ENCODE measurements around the gene NDUFA1. TPM values are rescaled to one million over a fixed set of nuclear protein-coding genes. Genes with fewer than 3 reads are reported as not detected.
"Not testable (repeated sequence)": the region's sequence is repeated elsewhere in the genome, so short reads cannot be mapped to it uniquely, and the experiment has no call there.

The NDUFA1 gene
- total and polyA plus RNA-seq, 4 donors: 53.8 to 187 (median 91.6) TPM

GRCh38 chrX:119891961-119892692, 20.5 kb downstream of the NDUFA1 start:
- H3K27me3 ChIP-seq (ENCODE audit: control insufficient read depth in 1 of 2, insufficient read depth in 2 of 2, low read length in 1 of 2); ATAC-seq (ENCODE audit: low FRiP score); H3K4me1 ChIP-seq (ENCODE audit: control insufficient read depth in 1 of 2, insufficient read depth in 2 of 2, low read length in 2 of 2); H3K4me3 ChIP-seq (ENCODE audit: low read length in 2 of 2); intact Hi-C loops (cut with DNase I); H3K9me3 ChIP-seq (ENCODE audit: control insufficient read depth, low read length); H3K36me3 ChIP-seq (ENCODE audit: control insufficient read depth in 1 of 2, insufficient read depth in 2 of 2, low read length in 1 of 2); H3K27ac ChIP-seq (ENCODE audit: low read depth in 1 of 2, low read length in 2 of 2); DNase-seq: not testable (repeated sequence)
- WGBS, 2 donors: 56 to 67% methylated on average over 16 of the region's 16 CpGs

GRCh38 chrX:119895843-119896326, 24.3 kb downstream of the NDUFA1 start, which contains the start of gene AKAP14:
AKAP14 (plus strand) TSS chrX:119895893; CDS start chrX:119903224, 7,331 bp downstream.
- Histone ChIP-seq H3K4me1 (ENCODE audit: control insufficient read depth in 1 of 2, insufficient read depth in 2 of 2, low read length in 2 of 2) (no peaks in the 10 kb centered on the region), H3K4me3 (ENCODE audit: low read length in 2 of 2) (no peak within 1 kb of the TSS), H3K27me3 (ENCODE audit: control insufficient read depth in 1 of 2, insufficient read depth in 2 of 2, low read length in 1 of 2) (no peaks in the 10 kb centered on the region), H3K27ac (ENCODE audit: low read depth in 1 of 2, low read length in 2 of 2) (no peak within 1 kb of the TSS), H3K36me3 (ENCODE audit: control insufficient read depth in 1 of 2, insufficient read depth in 2 of 2, low read length in 1 of 2) (no peaks in the 10 kb centered on the region), H3K9me3 (ENCODE audit: control insufficient read depth, low read length) (no peaks in the 10 kb centered on the region)
- no peak for ATAC-seq (ENCODE audit: low FRiP score)
- no peak for DNase-seq
- intact Hi-C loops (cut with DNase I): no loop called here
- 42 to 58% methylated on average over 4 of the region's 4 CpGs for WGBS, 2 donors

- DNase-seq: no peak
- intact Hi-C loops (cut with DNase I): no loop called here
- Histone ChIP-seq H3K4me3 (ENCODE audit: low read length in 2 of 2) (no peak overlapping the region), H3K27me3 (ENCODE audit: control insufficient read depth in 1 of 2, insufficient read depth in 2 of 2, low read length in 1 of 2) (no peaks in the 10 kb centered on the region), H3K36me3 (ENCODE audit: control insufficient read depth in 1 of 2, insufficient read depth in 2 of 2, low read length in 1 of 2) (no peaks in the 10 kb centered on the region), H3K27ac (ENCODE audit: low read depth in 1 of 2, low read length in 2 of 2) (no peak overlapping the region), H3K4me1 (ENCODE audit: control insufficient read depth in 1 of 2, insufficient read depth in 2 of 2, low read length in 2 of 2) (no peaks in the 10 kb centered on the region), H3K9me3 (ENCODE audit: control insufficient read depth, low read length) (no peaks in the 10 kb centered on the region)
- ATAC-seq (ENCODE audit: low FRiP score): no peak
- WGBS, 2 donors: 9 to 22% methylated on average over 2 of the region's 2 CpGs
Observed at GRCh38 chrX:119899125-119899524, 27.5 kb downstream of the NDUFA1 start.

- H3K27me3 ChIP-seq (ENCODE audit: control insufficient read depth in 1 of 2, insufficient read depth in 2 of 2, low read length in 1 of 2): no peaks in the 10 kb centered on the region
- H3K4me3 ChIP-seq (ENCODE audit: low read length in 2 of 2): no peak overlapping the region
- H3K4me1 ChIP-seq (ENCODE audit: control insufficient read depth in 1 of 2, insufficient read depth in 2 of 2, low read length in 2 of 2): no peaks in the 10 kb centered on the region
- DNase-seq (no peak), ATAC-seq (ENCODE audit: low FRiP score) (no peak)
- no peaks in the 10 kb centered on the region for H3K36me3 ChIP-seq (ENCODE audit: control insufficient read depth in 1 of 2, insufficient read depth in 2 of 2, low read length in 1 of 2)
- intact Hi-C loops (cut with DNase I): no loop called here
- H3K9me3 ChIP-seq (ENCODE audit: control insufficient read depth, low read length): no peaks in the 10 kb centered on the region
- no peak overlapping the region for H3K27ac ChIP-seq (ENCODE audit: low read depth in 1 of 2, low read length in 2 of 2)
- WGBS, 2 donors: 63 to 69% methylated on average over 1 of the region's 1 CpG
Observed at GRCh38 chrX:119900976-119901375, 29.3 kb downstream of the NDUFA1 start.

- no peak for DNase-seq
- no peak for ATAC-seq (ENCODE audit: low FRiP score)
- WGBS, 2 donors: 75 to 88% methylated on average over 5 of the region's 5 CpGs
- H3K27ac ChIP-seq (ENCODE audit: low read depth in 1 of 2, low read length in 2 of 2): no peak overlapping the region
- no peaks in the 10 kb centered on the region for H3K27me3 ChIP-seq (ENCODE audit: control insufficient read depth in 1 of 2, insufficient read depth in 2 of 2, low read length in 1 of 2)
- H3K4me3 ChIP-seq (ENCODE audit: low read length in 2 of 2): no peak overlapping the region
- no peaks in the 10 kb centered on the region for H3K36me3 ChIP-seq (ENCODE audit: control insufficient read depth in 1 of 2, insufficient read depth in 2 of 2, low read length in 1 of 2)
- intact Hi-C loops (cut with DNase I): no loop called here
- no peaks in the 10 kb centered on the region for H3K9me3 ChIP-seq (ENCODE audit: control insufficient read depth, low read length)
- H3K4me1 ChIP-seq (ENCODE audit: control insufficient read depth in 1 of 2, insufficient read depth in 2 of 2, low read length in 2 of 2): no peaks in the 10 kb centered on the region
Observed at GRCh38 chrX:119916310-119916709, 44.7 kb downstream of the NDUFA1 start.

- ATAC-seq (ENCODE audit: low FRiP score): no peak
Observed at GRCh38 chrX:119917877-119918276, 46.2 kb downstream of the NDUFA1 start.

GRCh38 chrX:119919835-119920585, 48.4 kb downstream of the NDUFA1 start:
- Histone ChIP-seq H3K36me3 (ENCODE audit: control insufficient read depth in 1 of 2, insufficient read depth in 2 of 2, low read length in 1 of 2) (no peaks in the 10 kb centered on the region), H3K27me3 (ENCODE audit: control insufficient read depth in 1 of 2, insufficient read depth in 2 of 2, low read length in 1 of 2) (no peaks in the 10 kb centered on the region), H3K4me3 (ENCODE audit: low read length in 2 of 2) (no peak overlapping the region), H3K4me1 (ENCODE audit: control insufficient read depth in 1 of 2, insufficient read depth in 2 of 2, low read length in 2 of 2) (no peaks in the 10 kb centered on the region), H3K27ac (ENCODE audit: low read depth in 1 of 2, low read length in 2 of 2) (no peak overlapping the region), H3K9me3 (ENCODE audit: control insufficient read depth, low read length) (no peaks in the 10 kb centered on the region)
- intact Hi-C loops (cut with DNase I): no loop called here
- no peak for DNase-seq
- ATAC-seq (ENCODE audit: low FRiP score): no peak
- 67 to 74% methylated on average over 5 of the region's 5 CpGs for WGBS, 2 donors

More at GRCh38 chrX:119917877-119918276, 46.2 kb downstream of the NDUFA1 start:
- WGBS, 2 donors: 81 to 92% methylated on average over 2 of the region's 2 CpGs
- no peaks in the 10 kb centered on the region for H3K36me3 ChIP-seq (ENCODE audit: control insufficient read depth in 1 of 2, insufficient read depth in 2 of 2, low read length in 1 of 2)
- DNase-seq: no peak
- no peaks in the 10 kb centered on the region for H3K27me3 ChIP-seq (ENCODE audit: control insufficient read depth in 1 of 2, insufficient read depth in 2 of 2, low read length in 1 of 2)
- no peaks in the 10 kb centered on the region for H3K4me1 ChIP-seq (ENCODE audit: control insufficient read depth in 1 of 2, insufficient read depth in 2 of 2, low read length in 2 of 2)
- intact Hi-C loops (cut with DNase I): no loop called here
- no peak overlapping the region for H3K4me3 ChIP-seq (ENCODE audit: low read length in 2 of 2)
- H3K27ac ChIP-seq (ENCODE audit: low read depth in 1 of 2, low read length in 2 of 2): no peak overlapping the region
- no peaks in the 10 kb centered on the region for H3K9me3 ChIP-seq (ENCODE audit: control insufficient read depth, low read length)

GRCh38 chrX:119922391-119922790, 50.8 kb downstream of the NDUFA1 start:
- 95 to 96% methylated on average over 7 of the region's 7 CpGs for WGBS, 2 donors
- H3K27me3 ChIP-seq (ENCODE audit: control insufficient read depth in 1 of 2, insufficient read depth in 2 of 2, low read length in 1 of 2); H3K4me3 ChIP-seq (ENCODE audit: low read length in 2 of 2); intact Hi-C loops (cut with DNase I); H3K27ac ChIP-seq (ENCODE audit: low read depth in 1 of 2, low read length in 2 of 2); H3K36me3 ChIP-seq (ENCODE audit: control insufficient read depth in 1 of 2, insufficient read depth in 2 of 2, low read length in 1 of 2); DNase-seq; ATAC-seq (ENCODE audit: low FRiP score); H3K9me3 ChIP-seq (ENCODE audit: control insufficient read depth, low read length); H3K4me1 ChIP-seq (ENCODE audit: control insufficient read depth in 1 of 2, insufficient read depth in 2 of 2, low read length in 2 of 2): not testable (repeated sequence)
